Renal pelvis (tissue), 4 donors: ENCODE results near the gene GVQW3. TPM values are rescaled to one million over a fixed set of nuclear protein-coding genes. Genes with fewer than 3 reads are reported as not detected.
A peak's percentile ranks its signal among the peaks of the same experiment; 100 is the strongest.
"Not testable (repeated sequence)": the region's sequence is repeated elsewhere in the genome, so short reads cannot be mapped to it uniquely, and the experiment has no call there.

Experiments
- DNase-seq: peaks from one replicate; pipeline ENCODE4 v3.0.0-alpha.2; 2013
- polyA plus RNA-seq, 3 donors: library from polyadenylated mRNA; unstranded; fragments of 120-200 nt; gene quantifications; one replicate each; pipeline ENCODE4 v1.2.1, GENCODE V29; 2013; ENCODE audit not compliant: insufficient read length in 3 of 3

GVQW3 gene
- polyA plus RNA-seq, 3 donors: 8.6 to 21.2 (median 17.9) TPM

DNA sequence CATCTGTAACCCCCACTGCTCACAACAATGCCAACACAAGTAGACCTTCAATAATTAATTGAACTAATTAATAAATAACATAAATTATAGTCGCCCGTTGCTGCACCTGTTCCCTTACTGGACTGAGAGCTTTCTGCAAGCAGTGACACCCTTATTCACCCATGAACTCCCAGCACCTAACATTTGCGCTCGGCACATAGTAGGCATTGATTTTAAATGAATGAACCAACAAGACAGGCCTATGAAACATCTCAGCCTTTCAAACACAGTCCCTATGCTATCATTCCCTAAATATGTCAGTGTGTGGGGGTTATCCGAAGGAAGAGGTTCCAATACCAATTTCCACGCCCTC is 1.3 kb upstream of the GVQW3 start:
- no peak for DNase-seq

- DNase-seq: no peak
Measured at GRCh38 chr11:76380159-76380976, 755 bp upstream of the GVQW3 start.

DNA sequence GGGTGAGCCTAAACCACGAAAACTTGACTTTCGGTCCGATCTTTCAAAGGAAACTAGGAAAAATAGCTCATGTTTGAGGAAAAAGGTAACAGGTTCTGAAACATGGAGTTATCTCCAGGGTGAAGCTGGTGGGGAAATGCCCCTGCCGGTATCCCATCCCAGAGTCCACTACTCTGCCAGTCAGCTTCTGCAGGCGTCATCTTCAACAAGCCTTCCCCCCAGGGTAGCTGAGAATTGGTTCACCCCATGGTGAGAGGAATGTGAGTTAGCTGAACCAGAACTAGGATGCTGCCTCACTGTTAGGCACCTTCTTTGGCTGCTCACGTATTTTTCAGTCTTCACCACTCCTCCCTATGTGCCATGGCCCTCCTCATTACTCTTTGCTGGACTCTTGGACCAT is 1.1 kb downstream of the GVQW3 start:
- no peak for DNase-seq

DNA sequence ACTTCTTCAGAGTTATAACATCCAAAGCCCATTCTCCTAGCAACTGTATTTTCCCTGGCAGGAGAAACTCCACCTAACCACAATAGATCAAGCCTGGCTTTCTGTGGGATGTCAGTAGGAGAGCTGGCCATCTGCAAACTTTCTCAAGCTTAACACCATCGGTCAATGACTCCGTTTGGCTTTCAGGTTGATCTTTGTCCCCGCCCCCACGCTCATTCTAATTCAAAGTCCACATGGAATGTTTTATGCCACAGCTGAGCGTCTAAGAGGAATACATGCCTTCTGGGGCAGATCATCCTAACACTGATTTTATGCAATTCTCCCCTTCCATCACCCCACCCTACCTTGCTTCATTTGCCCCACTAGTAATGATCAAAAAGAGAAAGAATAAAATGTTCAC is 4.8 kb downstream of the GVQW3 start:
- DNase-seq: peak; percentile 35

DNA sequence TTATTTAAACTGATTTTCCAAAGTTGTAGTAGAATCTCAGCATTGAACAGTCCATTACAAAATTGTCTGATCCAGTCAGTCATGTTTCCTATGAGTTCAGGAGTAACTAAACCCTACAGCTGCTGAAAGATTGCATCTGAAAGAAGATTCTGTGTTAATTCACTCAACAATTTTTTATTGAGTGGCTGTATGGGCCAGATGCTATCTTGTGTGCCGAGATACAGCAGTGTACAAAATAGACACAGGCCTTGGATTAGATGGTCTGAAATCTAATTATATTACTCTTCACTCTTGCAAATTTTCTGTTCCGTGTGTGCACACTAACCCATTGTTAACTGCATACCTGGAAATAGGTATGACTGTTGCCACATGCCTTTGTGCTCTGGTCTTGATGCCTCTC is 7.3 kb downstream of the GVQW3 start:
- DNase-seq: no peak

DNA sequence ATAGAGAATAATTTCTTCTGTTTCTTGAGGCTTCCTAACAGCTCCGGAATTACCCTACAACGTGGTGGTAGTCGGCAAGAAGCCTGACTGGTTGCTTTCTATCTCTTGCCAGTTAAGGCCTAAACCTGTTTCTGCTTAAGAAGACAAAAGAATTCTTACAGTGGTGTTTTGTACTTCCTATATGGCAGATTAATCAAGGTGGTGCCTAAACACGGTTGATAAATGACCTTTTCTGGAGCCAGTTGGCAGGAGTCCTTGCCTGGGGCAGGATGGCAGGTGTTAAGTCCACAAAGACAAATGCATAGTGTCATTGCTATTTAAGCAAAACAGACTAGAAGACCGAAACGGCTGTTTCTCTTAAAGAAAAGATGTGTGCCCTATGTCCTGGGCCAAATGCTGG is 9.9 kb downstream of the GVQW3 start:
- DNase-seq: no peak

DNA sequence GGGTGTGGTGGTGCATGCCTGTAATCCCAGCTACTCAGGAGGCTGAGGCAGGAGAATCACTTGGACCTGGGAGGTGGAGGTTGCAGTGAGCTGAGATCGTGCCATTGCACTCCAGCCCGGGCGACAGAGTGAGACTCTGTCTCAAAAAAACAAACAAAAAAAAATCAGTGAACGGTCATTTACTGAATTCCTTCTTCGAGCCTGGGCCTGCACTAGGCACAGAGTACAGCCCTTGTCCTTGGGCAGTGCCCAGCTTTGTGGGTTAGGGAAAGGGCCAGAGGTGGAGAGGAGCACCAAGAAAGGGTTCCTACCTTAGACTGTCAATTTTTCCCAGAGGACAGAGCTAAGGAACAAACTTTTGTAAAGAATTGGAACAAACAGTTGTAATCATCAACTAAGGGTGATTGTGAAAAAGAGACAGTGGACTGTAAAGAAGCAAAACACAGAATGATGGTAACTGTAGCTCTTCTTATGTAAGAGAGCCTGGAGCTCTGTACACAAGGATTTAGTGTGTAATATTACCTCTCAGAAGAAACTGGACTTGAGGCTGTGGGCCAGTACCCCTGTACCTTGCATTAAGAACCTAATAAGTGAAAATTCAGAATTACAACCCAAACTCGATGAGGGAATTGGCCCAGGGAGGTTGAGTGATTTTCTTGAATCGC is 10.8 kb downstream of the GVQW3 start:
- DNase-seq: no peak

DNA sequence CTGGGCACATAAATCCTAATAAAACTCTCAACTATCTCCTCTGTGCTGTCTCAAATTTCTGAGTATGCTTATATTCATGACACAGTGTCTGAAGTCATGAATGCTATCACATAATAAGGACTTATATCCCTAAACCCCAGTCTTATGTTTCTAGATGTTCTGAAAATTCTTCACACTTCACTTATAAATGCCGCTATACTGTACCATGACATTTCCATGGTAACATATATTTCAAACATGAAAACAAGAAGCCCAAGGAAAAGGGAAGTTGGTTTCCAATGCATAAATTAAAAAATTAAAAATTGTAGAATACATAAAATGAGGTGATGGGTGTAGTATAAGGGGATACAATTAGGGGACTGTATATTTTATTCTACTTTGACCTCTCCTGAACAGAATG is 11.7 kb downstream of the GVQW3 start:
- DNase-seq: no peak

GRCh38 chr11:76394411-76394810 is 13.3 kb downstream of the GVQW3 start:
- no peak for DNase-seq

DNA sequence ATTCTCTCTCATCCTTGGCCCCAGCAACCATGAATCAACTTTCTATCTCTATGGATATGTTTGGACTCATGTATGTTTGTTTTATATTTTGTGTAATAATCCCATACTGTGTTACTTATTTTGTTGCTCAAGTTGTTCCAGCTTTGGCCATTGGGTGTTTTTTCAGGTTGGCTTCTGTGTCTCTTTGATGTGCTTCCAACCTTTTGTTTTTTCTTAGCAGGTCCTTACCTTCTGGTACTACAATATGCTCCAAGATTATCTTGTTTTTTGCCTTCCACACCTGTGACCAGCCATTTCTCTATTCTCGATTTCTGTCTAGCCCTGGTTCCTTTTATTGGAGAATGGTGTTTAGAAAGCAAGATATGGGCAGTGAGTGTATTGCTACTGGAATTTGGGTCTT is 14.2 kb downstream of the GVQW3 start:
- no peak for DNase-seq

DNA sequence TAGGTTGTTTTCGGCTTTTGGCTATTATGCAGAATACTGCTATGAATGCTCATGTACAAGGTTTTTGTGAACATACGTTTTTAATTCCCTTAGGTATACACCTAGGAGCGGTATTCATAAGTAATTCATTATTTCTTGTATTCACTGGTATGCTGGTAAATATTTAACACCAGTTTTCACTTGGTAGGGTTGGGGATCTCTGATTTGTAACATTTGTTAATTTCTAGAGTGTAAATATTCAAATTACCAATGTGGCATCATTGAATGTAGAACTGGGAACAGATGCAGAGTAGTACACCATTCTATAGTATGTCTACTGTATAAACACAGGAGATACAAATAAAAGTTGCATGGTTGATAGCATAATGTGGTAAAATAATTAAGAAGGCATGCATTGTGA is 16.3 kb downstream of the GVQW3 start:
- DNase-seq: no peak

DNA sequence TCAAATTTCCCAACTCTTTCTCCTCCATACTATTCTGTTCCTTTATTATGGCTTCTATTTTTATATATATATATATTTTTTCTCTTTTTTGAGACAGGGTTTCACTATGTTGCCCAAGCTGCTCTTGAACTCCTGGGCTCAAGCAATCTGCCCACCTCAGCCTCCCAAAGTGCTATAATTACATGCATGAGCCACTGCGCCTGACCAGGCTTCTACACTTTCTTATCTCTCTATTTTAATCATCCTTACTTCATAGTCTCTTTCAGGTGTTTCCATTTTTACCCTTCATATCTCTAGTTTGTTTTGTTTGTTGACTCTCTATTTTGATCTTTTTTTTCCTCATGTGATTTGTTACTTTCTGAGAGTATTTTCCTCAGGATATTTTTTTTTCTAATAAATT is 19.8 kb downstream of the GVQW3 start:
- no peak for DNase-seq

DNA sequence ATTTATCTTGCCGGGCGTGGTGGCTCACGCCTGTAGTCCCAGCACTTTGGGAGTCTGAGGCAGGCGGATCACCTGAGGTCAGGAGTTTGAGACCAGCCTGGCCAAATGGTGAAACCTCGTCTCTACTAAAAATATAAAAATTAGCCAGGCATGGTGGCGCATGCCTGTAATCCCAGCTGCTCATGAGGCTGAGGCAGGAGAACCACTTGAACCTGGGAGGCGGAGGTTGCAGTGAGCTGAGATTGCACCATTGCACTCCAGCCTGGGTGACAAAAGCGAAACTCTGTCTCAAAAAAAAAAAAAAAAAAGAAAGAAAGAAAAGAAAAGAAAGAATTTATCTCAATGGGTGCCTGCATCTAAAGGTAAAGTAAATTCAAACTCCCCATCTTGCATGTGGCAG is 20.4 kb downstream of the GVQW3 start:
- not testable (repeated sequence) for DNase-seq

DNA sequence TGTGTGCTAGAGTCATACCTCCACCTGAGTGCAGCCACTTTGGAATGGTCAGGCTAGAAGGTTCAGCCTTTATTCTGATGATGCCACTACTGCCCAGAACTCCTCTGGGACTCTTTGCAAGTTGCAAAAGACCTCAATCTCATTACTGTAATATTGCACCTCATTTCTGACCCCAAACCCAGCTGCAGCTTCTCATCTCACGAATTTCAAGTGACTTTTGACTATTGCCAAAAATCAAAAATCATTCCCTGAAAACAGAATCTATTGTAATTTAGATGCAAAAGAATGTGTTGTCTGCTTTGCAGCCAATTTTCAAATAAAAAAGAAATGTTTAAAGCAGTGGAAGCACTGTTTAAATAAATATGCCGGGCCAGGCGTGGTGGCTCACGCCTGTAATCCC is 25.2 kb downstream of the GVQW3 start:
- no peak for DNase-seq

- peak; percentile 46 for DNase-seq
Measured at GRCh38 chr11:76408171-76408965, 27.2 kb downstream of the GVQW3 start.

DNA sequence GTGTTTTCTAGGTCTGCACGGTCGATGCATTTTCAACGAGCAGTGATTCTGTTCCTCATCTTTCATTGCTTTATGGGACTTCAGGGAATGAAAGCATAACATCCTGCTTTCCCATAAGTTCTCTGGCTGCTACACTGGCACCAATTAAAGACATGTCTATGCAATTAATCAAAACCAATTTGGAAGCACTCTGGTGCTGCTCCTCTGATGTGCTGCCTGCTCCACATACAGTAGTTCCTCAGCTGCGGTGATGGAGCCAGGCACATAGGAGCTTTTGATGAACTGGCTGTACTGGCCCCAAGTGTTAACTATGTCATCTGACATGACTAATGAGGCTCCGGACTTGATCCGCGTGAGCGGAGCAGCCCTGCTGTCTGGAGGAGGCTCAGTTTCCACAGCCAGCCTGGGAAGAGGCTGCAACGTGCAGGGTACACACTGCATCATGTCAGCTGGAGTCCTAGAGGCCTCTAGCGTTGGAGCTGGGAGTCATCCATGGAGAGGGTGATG is 29.8 kb downstream of the GVQW3 start:
- peak; percentile 76 for DNase-seq

- DNase-seq: no peak
Measured at GRCh38 chr11:76415073-76415472, 34.0 kb downstream of the GVQW3 start.

DNA sequence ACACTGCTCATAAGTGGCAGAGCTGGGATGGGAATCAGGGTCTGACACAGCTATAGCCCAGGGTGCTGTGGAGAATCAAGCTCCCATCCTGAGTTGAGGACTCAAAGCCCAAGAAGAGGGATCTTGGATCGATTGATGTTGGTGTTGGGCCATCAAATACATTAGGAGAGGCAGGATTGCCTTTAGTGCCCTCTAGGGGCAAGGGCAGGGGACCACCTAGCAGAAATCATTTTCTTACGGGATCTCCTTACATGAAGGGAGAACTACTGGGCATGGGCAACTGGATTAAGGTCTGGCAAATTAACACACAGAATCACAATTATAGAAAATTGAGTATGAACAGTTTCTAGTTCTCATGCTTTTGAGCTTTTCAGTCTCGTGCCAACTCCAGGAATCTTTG is 38.8 kb downstream of the GVQW3 start:
- no peak for DNase-seq

GRCh38 chr11:76424379-76424778 is 43.3 kb downstream of the GVQW3 start:
- DNase-seq: no peak

DNA sequence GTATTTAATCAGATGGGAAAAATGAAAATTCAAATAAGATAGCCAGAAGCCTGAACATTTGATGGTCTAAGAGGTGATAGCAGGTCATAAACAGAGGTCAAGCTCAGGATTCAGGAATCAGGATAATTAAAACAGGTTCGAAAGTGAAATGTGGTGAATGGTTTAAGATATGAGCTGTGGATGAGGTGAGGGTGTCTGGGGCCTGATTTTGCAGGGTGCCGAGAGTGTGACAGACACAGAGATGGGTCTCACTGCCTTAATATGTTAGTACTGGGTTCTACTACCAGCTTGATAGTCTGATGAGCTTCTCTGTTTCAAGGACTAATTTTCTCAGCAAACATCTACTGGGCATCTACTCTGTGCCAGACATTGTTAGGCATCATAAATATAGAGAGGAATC is 43.8 kb downstream of the GVQW3 start:
- no peak for DNase-seq

DNA sequence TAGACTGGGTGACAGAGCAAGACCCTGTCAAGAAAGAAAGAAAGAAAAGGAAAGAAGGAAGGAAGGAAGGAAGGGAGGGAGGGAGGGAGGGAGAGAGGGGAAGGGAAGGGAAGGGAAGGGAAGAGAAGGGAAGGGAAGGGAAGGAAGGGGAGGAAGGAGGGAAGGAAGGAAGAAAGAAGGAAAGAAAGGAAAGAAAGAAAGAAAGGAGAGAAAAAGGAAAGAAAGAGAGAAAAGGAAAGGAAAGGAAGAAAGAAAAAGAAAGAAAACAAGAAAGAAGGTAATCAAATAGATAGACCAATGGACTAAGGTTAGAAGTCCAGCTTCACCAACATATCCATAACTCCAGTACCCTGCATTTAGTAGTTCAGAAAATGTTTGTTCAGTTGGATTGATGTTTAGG is 45.5 kb downstream of the GVQW3 start:
- DNase-seq: no peak

GRCh38 chr11:76436020-76436419 is 54.9 kb downstream of the GVQW3 start:
- DNase-seq: no peak
